ENCODE data around the gene NBAS.

The NBAS gene

DNA sequence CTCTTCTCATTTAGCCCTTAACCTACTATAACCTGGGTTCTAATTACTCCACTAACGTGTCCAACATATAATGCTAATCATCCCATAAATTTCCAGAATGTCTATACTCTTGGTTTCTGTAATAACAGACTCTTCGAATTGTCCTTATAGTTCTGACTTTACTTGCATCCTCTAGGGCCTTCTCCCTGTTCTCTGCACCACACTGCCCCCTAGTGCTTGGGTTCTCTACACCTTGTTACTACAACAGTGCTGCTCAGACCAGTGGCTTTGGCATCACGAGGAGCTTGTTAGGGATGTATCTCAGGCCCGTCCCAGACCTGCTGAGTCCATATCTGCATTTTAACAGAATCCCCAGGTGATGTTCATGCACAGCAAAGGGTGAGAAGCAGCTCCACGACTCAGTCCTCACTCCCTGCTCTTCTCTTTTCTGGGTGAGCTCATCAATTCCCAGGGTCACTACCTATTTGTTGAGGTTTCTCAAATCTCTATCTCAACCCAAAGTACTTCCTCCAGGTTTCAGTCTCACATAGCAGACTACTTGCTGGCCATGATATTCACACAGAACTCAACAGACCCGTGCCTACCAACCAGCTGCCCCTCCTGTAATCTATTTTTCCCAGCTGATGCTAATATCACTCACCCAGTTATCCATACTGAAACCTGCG is 16.1 kb upstream of the NBAS start:
- no peak for TF ChIP-seq POLR2AphosphoS5 (IDR thresholded peaks at IDR 0.05; ENCODE audit: low read depth, low read length)
- TF ChIP-seq TAF1 (IDR thresholded peaks at IDR 0.05; ENCODE audit: borderline replicate concordance, insufficient read depth, low read length), result no peak

DNA sequence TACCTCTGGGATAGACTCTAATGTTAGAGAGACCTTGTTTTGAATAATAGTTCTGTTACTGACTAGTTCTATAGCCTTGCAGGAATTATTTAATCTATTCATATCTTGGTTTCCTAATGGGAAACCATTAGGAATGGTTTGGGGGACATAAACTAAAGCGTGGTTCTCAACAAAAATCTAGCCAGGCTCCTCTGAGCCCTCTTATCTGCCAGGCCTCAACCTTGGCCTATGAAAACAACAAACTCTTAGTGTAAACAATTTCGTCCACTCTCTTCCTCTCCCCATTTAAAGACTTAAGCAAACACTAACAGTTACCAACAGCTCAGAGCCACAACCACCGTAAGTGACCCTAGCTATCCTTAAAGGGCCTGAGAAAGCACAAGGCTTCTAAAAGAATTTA is 10.6 kb upstream of the NBAS start:
- TF ChIP-seq, protein P1, sequence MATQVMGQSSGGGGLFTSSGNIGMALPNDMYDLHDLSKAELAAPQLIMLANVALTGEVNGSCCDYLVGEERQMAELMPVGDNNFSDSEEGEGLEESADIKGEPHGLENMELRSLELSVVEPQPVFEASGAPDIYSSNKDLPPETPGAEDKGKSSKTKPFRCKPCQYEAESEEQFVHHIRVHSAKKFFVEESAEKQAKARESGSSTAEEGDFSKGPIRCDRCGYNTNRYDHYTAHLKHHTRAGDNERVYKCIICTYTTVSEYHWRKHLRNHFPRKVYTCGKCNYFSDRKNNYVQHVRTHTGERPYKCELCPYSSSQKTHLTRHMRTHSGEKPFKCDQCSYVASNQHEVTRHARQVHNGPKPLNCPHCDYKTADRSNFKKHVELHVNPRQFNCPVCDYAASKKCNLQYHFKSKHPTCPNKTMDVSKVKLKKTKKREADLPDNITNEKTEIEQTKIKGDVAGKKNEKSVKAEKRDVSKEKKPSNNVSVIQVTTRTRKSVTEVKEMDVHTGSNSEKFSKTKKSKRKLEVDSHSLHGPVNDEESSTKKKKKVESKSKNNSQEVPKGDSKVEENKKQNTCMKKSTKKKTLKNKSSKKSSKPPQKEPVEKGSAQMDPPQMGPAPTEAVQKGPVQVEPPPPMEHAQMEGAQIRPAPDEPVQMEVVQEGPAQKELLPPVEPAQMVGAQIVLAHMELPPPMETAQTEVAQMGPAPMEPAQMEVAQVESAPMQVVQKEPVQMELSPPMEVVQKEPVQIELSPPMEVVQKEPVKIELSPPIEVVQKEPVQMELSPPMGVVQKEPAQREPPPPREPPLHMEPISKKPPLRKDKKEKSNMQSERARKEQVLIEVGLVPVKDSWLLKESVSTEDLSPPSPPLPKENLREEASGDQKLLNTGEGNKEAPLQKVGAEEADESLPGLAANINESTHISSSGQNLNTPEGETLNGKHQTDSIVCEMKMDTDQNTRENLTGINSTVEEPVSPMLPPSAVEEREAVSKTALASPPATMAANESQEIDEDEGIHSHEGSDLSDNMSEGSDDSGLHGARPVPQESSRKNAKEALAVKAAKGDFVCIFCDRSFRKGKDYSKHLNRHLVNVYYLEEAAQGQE (IDR thresholded peaks at IDR 0.05; ENCODE audit: insufficient read depth in 1 of 2, low read depth in 2 of 2, low read length in 2 of 2), result no peak
- no peak for TF ChIP-seq SIN3A (IDR thresholded peaks at IDR 0.05; ENCODE audit: borderline replicate concordance, insufficient read depth, low read length)
- TF ChIP-seq POLR2AphosphoS5 (IDR thresholded peaks at IDR 0.05; ENCODE audit: low read depth, low read length), result no peak
- TF ChIP-seq FOXP2 (optimal IDR thresholded peaks at IDR 0.05; ENCODE audit: borderline replicate concordance, extremely low read depth, extremely low read length, insufficient read depth), result no peak
- TF ChIP-seq TAF1 (IDR thresholded peaks at IDR 0.05; ENCODE audit: borderline replicate concordance, insufficient read depth, low read length), result no peak

- TF ChIP-seq POLR2AphosphoS5 (IDR thresholded peaks at IDR 0.05; ENCODE audit: low read depth, low read length) (no peak), SIN3A (IDR thresholded peaks at IDR 0.05; ENCODE audit: borderline replicate concordance, insufficient read depth, low read length) (no peak), FOXP2 (optimal IDR thresholded peaks at IDR 0.05; ENCODE audit: borderline replicate concordance, extremely low read depth, extremely low read length, insufficient read depth) (no peak), TAF1 (IDR thresholded peaks at IDR 0.05; ENCODE audit: borderline replicate concordance, insufficient read depth, low read length) (no peak)
- TF ChIP-seq, protein P1 (IDR thresholded peaks at IDR 0.05; ENCODE audit: insufficient read depth in 1 of 2, low read depth in 2 of 2, low read length in 2 of 2), result no peak
These were observed 9.0 kb upstream of the NBAS start for GRCh38 chr2:15570104-15570503.

DNA sequence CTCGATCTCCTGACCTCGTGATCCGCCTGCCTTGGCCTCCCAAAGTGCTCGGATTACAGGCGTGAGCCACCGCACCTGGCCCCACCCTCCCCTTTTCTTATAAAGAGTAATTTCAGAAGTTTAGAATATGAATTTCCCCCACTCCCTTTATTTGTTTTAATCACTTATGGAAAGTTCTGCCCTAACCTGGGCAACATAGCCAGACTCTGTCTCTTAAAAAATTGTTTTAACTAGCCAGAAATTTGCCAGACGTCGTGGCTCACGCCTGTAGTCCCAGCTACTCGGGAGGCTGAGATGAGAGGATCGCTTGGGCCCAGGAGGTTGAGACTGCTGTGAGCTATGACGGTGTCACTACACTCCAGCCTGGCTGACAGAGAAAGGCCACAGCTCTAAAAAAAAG is 7.7 kb upstream of the NBAS start:
- no peak for TF ChIP-seq TAF1 (IDR thresholded peaks at IDR 0.05; ENCODE audit: borderline replicate concordance, insufficient read depth, low read length)
- no peak for TF ChIP-seq SIN3A (IDR thresholded peaks at IDR 0.05; ENCODE audit: borderline replicate concordance, insufficient read depth, low read length)
- TF ChIP-seq, protein P1 (IDR thresholded peaks at IDR 0.05; ENCODE audit: insufficient read depth in 1 of 2, low read depth in 2 of 2, low read length in 2 of 2), result no peak
- no peak for TF ChIP-seq FOXP2 (optimal IDR thresholded peaks at IDR 0.05; ENCODE audit: borderline replicate concordance, extremely low read depth, extremely low read length, insufficient read depth)
- no peak for TF ChIP-seq POLR2AphosphoS5 (IDR thresholded peaks at IDR 0.05; ENCODE audit: low read depth, low read length)

- TF ChIP-seq SIN3A (IDR thresholded peaks at IDR 0.05; ENCODE audit: borderline replicate concordance, insufficient read depth, low read length), result no peak
- no peak for TF ChIP-seq FOXP2 (optimal IDR thresholded peaks at IDR 0.05; ENCODE audit: borderline replicate concordance, extremely low read depth, extremely low read length, insufficient read depth)
- TF ChIP-seq, protein P1 (IDR thresholded peaks at IDR 0.05; ENCODE audit: insufficient read depth in 1 of 2, low read depth in 2 of 2, low read length in 2 of 2), result no peak
- TF ChIP-seq TAF1 (IDR thresholded peaks at IDR 0.05; ENCODE audit: borderline replicate concordance, insufficient read depth, low read length), result no peak
- TF ChIP-seq POLR2AphosphoS5 (IDR thresholded peaks at IDR 0.05; ENCODE audit: low read depth, low read length), result no peak
These were observed 5.8 kb upstream of the NBAS start for GRCh38 chr2:15566912-15567311.

All from PFSK-1 (cell line).